Neural progenitor cell (in vitro differentiated cells): ENCODE results near the gene TMCC1. TPM values are rescaled to one million over a fixed set of nuclear protein-coding genes. Genes with fewer than 3 reads are reported as not detected.
"Not testable (repeated sequence)": the region's sequence is repeated elsewhere in the genome, so short reads cannot be mapped to it uniquely, and the experiment has no call there.

ENCODE experiments used
- DNase-seq: peaks from one replicate; pipeline ENCODE4 v3.0.0-alpha.2; 2016; ENCODE audit warnings: low spot score
- H2AFZ ChIP-seq: fragments of 200-600 bp; sonication (generic); replicated peaks from 2 replicates; pipeline ENCODE4 v1.6.1; 2016; ENCODE audit warnings: antibody characterized with exemption
- H3F3A ChIP-seq: fragments of 200-600 bp; sonication (generic); 2 replicates; pipeline ENCODE4 v1.6.1; 2016; ENCODE audit warnings: antibody characterized with exemption, low read depth
- H3K27ac ChIP-seq: fragments of 200-600 bp; sonication (generic); 2 replicates; pipeline ENCODE4 v1.5.1; 2016; ENCODE audit warnings: mild to moderate bottlenecking
- H3K27me3 ChIP-seq: fragments of 200-600 bp; sonication (generic); 2 replicates; pipeline ENCODE4 v1.6.1; 2016; ENCODE audit warnings: mild to moderate bottlenecking, moderate library complexity
- H3K36me3 ChIP-seq: fragments of 200-600 bp; sonication (generic); 2 replicates; pipeline ENCODE4 v1.5.1; 2016
- H3K4me1 ChIP-seq: fragments of 200-600 bp; sonication (generic); 2 replicates; pipeline ENCODE4 v1.6.1; 2016; ENCODE audit warnings: mixed run types
- H3K4me2 ChIP-seq: fragments of 200-600 bp; sonication (generic); 2 replicates; pipeline ENCODE4 v1.6.1; 2016
- H3K4me3 ChIP-seq: fragments of 200-600 bp; sonication (generic); 2 replicates; pipeline ENCODE4 v1.5.1; 2016
- H3K79me2 ChIP-seq: fragments of 200-600 bp; sonication (generic); 2 replicates; pipeline ENCODE4 v1.6.1; 2016; ENCODE audit warnings: low read depth
- H3K9ac ChIP-seq: fragments of 200-600 bp; sonication (generic); 2 replicates; pipeline ENCODE4 v1.6.1; 2016
- H3K9me3 ChIP-seq: fragments of 200-600 bp; sonication (generic); 2 replicates; pipeline ENCODE4 v1.5.1; 2016; ENCODE audit warnings: low read depth
- H4K20me1 ChIP-seq: fragments of 200-600 bp; sonication (generic); 2 replicates; pipeline ENCODE4 v1.6.1; 2016; ENCODE audit warnings: low read depth
- H3K27ac Mint-ChIP-seq: 3 replicates; pipeline ENCODE4 v1.8.0; 2021; ENCODE audit warnings: mixed read lengths
- H3K27me3 Mint-ChIP-seq: 2 replicates; pipeline ENCODE4 v1.8.0; 2022; ENCODE audit warnings: low read depth, mild to moderate bottlenecking, inconsistent platforms, moderate library complexity, mixed read lengths; ENCODE audit not compliant: insufficient read depth
- H3K36me3 Mint-ChIP-seq: 3 replicates; pipeline ENCODE4 v1.8.0; 2021; ENCODE audit warnings: mixed read lengths
- H3K4me1 Mint-ChIP-seq: 3 replicates; pipeline ENCODE4 v1.8.0; 2021; ENCODE audit warnings: mixed read lengths
- H3K4me3 Mint-ChIP-seq: 3 replicates; pipeline ENCODE4 v1.8.0; 2021; ENCODE audit warnings: mild to moderate bottlenecking, moderate library complexity, mixed read lengths
- H3K9me3 Mint-ChIP-seq: 3 replicates; pipeline ENCODE4 v1.8.0; 2020; ENCODE audit warnings: mixed read lengths
- CTCF ChIP-seq: fragments of 200-600 bp; sonication (generic); IDR thresholded peaks from 2 replicates; pipeline ENCODE4 v1.5.1; 2017; ENCODE audit warnings: antibody characterized with exemption, mild to moderate bottlenecking
- EZH2 ChIP-seq: fragments of 200-600 bp; sonication (generic); IDR thresholded peaks from 2 replicates; pipeline ENCODE4 v1.6.1; 2017; ENCODE audit warnings: antibody characterized with exemption, mild to moderate bottlenecking, moderate library complexity
- EZH2phosphoT487 ChIP-seq: fragments of 200-600 bp; sonication (generic); IDR thresholded peaks from 2 replicates; pipeline ENCODE4 v1.6.1; 2017; ENCODE audit warnings: antibody characterized with exemption
- total RNA-seq: library from RNA; depleted of rRNA; stranded (reverse); fragments of >200 nt; gene quantifications from 2 replicates; pipeline ENCODE4 v1.2.3, GENCODE V29; 2015; ENCODE audit warnings: low replicate concordance

The TMCC1 gene
- total RNA-seq, 1 donor from 2014 or later: 29.8 TPM

- Mint-ChIP-seq H3K27ac (no peak overlapping the region), H3K4me3 (no peak overlapping the region), H3K9me3 (peaks cover 2% of the 10 kb centered on the region), H3K27me3 (no peaks in the 10 kb centered on the region), H3K4me1 (peaks cover 21% of the 10 kb centered on the region), H3K36me3 (peaks cover 10% of the 10 kb centered on the region)
- H4K20me1 ChIP-seq: peaks cover 35% of the 10 kb centered on the region
- no peaks in the 10 kb centered on the region for H3K36me3 ChIP-seq
- peak overlapping the region; percentile 60 for H3K4me2 ChIP-seq
- H3K27ac ChIP-seq: peak overlapping the region; percentile 59
- peak overlapping the region; percentile 11 for H3K4me3 ChIP-seq
- H2AFZ ChIP-seq: no peak overlapping the region
- H3K79me2 ChIP-seq: peaks cover 80% of the 10 kb centered on the region
- no peaks in the 10 kb centered on the region for H3K9me3 ChIP-seq
- no peak overlapping the region for H3K9ac ChIP-seq
- TF ChIP-seq EZH2phosphoT487: no peak
- no peak for TF ChIP-seq CTCF
- TF ChIP-seq EZH2: no peak
- H3K27me3 ChIP-seq: no peaks in the 10 kb centered on the region
- H3K4me1 ChIP-seq: peaks cover 43% of the 10 kb centered on the region
- peak; percentile 68 for DNase-seq
- H3F3A ChIP-seq: peaks cover 29% of the 10 kb centered on the region
Observed at GRCh38 chr3:129836381-129837064, 57.0 kb downstream of the TMCC1 start.

- H3K4me1 Mint-ChIP-seq: peaks cover 21% of the 10 kb centered on the region
- TF ChIP-seq CTCF (no peak), EZH2 (no peak), EZH2phosphoT487 (no peak)
Observed at GRCh38 chr3:129835198-129835597, 58.3 kb downstream of the TMCC1 start.

GRCh38 chr3:129834580-129834979 is 58.9 kb downstream of the TMCC1 start:
- H2AFZ ChIP-seq: no peak overlapping the region
- Mint-ChIP-seq H3K4me3 (no peak overlapping the region), H3K27me3 (no peaks in the 10 kb centered on the region), H3K4me1 (peaks cover 21% of the 10 kb centered on the region), H3K27ac (no peak overlapping the region), H3K36me3 (no peaks in the 10 kb centered on the region), H3K9me3 (peaks cover under 1% of the 10 kb centered on the region)
- H3K27me3 ChIP-seq: no peaks in the 10 kb centered on the region
- H3F3A ChIP-seq: peaks cover 42% of the 10 kb centered on the region
- H3K4me2 ChIP-seq: peak overlapping the region; percentile 28
- H3K9me3 ChIP-seq: no peaks in the 10 kb centered on the region
- no peaks in the 10 kb centered on the region for H3K36me3 ChIP-seq
- no peak for DNase-seq
- TF ChIP-seq CTCF (no peak), EZH2 (no peak), EZH2phosphoT487 (no peak)
- H3K79me2 ChIP-seq: peaks cover 62% of the 10 kb centered on the region
- peaks cover 43% of the 10 kb centered on the region for H3K4me1 ChIP-seq
- H3K9ac ChIP-seq: no peak overlapping the region
- no peak overlapping the region for H3K27ac ChIP-seq
- peaks cover 35% of the 10 kb centered on the region for H4K20me1 ChIP-seq
- no peak overlapping the region for H3K4me3 ChIP-seq

More at GRCh38 chr3:129835198-129835597, 58.3 kb downstream of the TMCC1 start:
- Histone ChIP-seq H3K36me3 (no peaks in the 10 kb centered on the region), H3K4me3 (no peak overlapping the region), H3K4me1 (peaks cover 43% of the 10 kb centered on the region), H2AFZ (no peak overlapping the region), H3K4me2 (peak overlapping the region; percentile 28), H3K79me2 (peaks cover 67% of the 10 kb centered on the region), H3K9ac (no peak overlapping the region), H3K27ac (peak overlapping the region; percentile 18), H4K20me1 (peaks cover 35% of the 10 kb centered on the region), H3K9me3 (no peaks in the 10 kb centered on the region), H3K27me3 (no peaks in the 10 kb centered on the region), H3F3A (peaks cover 37% of the 10 kb centered on the region)
- Mint-ChIP-seq H3K27ac (no peak overlapping the region), H3K36me3 (peaks cover under 1% of the 10 kb centered on the region), H3K9me3 (peaks cover 2% of the 10 kb centered on the region), H3K4me3 (no peak overlapping the region), H3K27me3 (no peaks in the 10 kb centered on the region)
- DNase-seq: no peak

- not testable (repeated sequence) for H3K9me3 Mint-ChIP-seq, H3K27ac ChIP-seq, H3K27ac Mint-ChIP-seq, H3K36me3 ChIP-seq, H3K4me3 Mint-ChIP-seq, H3K4me3 ChIP-seq, H3K27me3 Mint-ChIP-seq, H3K4me2 ChIP-seq, H3K9ac ChIP-seq, H3K36me3 Mint-ChIP-seq, H3K9me3 ChIP-seq, DNase-seq, H2AFZ ChIP-seq, H3K27me3 ChIP-seq
- Histone ChIP-seq H3F3A (peaks cover 28% of the 10 kb centered on the region), H4K20me1 (peaks cover 22% of the 10 kb centered on the region), H3K4me1 (peaks cover 33% of the 10 kb centered on the region), H3K79me2 (peaks cover 52% of the 10 kb centered on the region)
- H3K4me1 Mint-ChIP-seq: peaks cover 12% of the 10 kb centered on the region
Observed at GRCh38 chr3:129831942-129832341, 61.6 kb downstream of the TMCC1 start.
